SK-N-MC (cell line): ENCODE data around the gene TBC1D14.
A peak's percentile ranks its signal among the peaks of the same experiment; 100 is the strongest.

ENCODE experiments used
- DNase-seq: peaks from one replicate; pipeline ENCODE4 v3.0.0-alpha.2; 2011; ENCODE audit warnings: low read depth, low spot score
- H3K27ac ChIP-seq: fragments of 200-600 bp; sonication (generic); 2 replicates; pipeline ENCODE4 v1.5.1; 2016; ENCODE audit warnings: mixed run types
- H3K36me3 ChIP-seq: fragments of 200-600 bp; sonication (generic); 2 replicates; pipeline ENCODE4 v1.6.1; 2017; ENCODE audit warnings: antibody characterized with exemption, low read length, mixed read lengths; ENCODE audit not compliant: insufficient read depth
- H3K4me3 ChIP-seq: fragments of 200-600 bp; sonication (generic); 2 replicates; pipeline ENCODE4 v1.5.1; 2016
- H3K9ac ChIP-seq: fragments of 200-600 bp; sonication (generic); 2 replicates; pipeline ENCODE4 v1.8.0; 2017; ENCODE audit warnings: mixed run types, mixed read lengths; ENCODE audit not compliant: insufficient read length
- H3K9me3 ChIP-seq: fragments of 200-600 bp; sonication (generic); 2 replicates; pipeline ENCODE4 v1.6.1; 2017; ENCODE audit warnings: low read depth, mild to moderate bottlenecking, antibody characterized with exemption, low read length, moderate library complexity, mixed read lengths
- EZH2 ChIP-seq: fragments of 200-600 bp; sonication (generic); IDR thresholded peaks from one replicate; pipeline ENCODE4 v1.6.1; 2017; ENCODE audit warnings: antibody characterized with exemption
- FOXP2 ChIP-seq: optimal IDR thresholded peaks from 2 replicates; pipeline ENCODE3; 2011; ENCODE audit warnings: mild to moderate bottlenecking, moderate library complexity; ENCODE audit not compliant: insufficient read depth; ENCODE audit errors: extremely low read length, control extremely low read depth
- POLR2AphosphoS5 ChIP-seq: IDR thresholded peaks from 2 replicates; pipeline ENCODE4 v1.6.1; 2012; ENCODE audit warnings: mild to moderate bottlenecking, low read depth, low read length, borderline replicate concordance

Gene TBC1D14

GRCh38 chr4:6986781-6987587 is 77.4 kb downstream of the TBC1D14 start:
- Histone ChIP-seq H3K4me3 (peak overlapping the region; percentile 82), H3K27ac (no peak overlapping the region)
- no peak for DNase-seq

DNA sequence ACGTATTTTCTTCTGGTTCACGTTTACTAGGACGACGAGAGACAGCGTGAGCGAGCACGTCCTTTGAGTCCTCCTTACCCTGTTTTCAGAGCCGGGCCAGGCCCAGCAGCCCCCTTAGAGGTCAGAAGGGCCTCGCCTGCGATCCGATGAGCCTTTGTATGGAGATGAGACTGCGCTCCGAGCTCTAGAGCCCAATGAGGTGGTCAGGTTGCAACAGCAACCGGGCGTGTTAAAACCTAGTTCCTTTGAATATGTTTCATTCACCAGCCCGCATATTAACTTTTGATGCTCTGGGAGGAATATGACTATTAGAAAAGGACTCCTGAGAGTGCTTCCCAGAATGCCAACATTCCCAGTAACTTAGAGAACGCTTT is 77.9 kb downstream of the TBC1D14 start:
- DNase-seq, result no peak
- Histone ChIP-seq H3K4me3 (peak overlapping the region; percentile 82), H3K36me3 (no peaks in the 10 kb centered on the region), H3K27ac (no peak overlapping the region), H3K9me3 (no peaks in the 10 kb centered on the region), H3K9ac (peak overlapping the region; percentile 62)
- TF ChIP-seq POLR2AphosphoS5 (no peak), EZH2 (no peak), FOXP2 (no peak)

More at GRCh38 chr4:6986781-6987587, 77.4 kb downstream of the TBC1D14 start:
- Histone ChIP-seq H3K36me3 (no peaks in the 10 kb centered on the region), H3K9me3 (no peaks in the 10 kb centered on the region), H3K9ac (peak overlapping the region; percentile 70)
- TF ChIP-seq POLR2AphosphoS5 (peak; percentile 18; the same call in 1 of the 2 replicates), EZH2 (no peak), FOXP2 (no peak)

DNA sequence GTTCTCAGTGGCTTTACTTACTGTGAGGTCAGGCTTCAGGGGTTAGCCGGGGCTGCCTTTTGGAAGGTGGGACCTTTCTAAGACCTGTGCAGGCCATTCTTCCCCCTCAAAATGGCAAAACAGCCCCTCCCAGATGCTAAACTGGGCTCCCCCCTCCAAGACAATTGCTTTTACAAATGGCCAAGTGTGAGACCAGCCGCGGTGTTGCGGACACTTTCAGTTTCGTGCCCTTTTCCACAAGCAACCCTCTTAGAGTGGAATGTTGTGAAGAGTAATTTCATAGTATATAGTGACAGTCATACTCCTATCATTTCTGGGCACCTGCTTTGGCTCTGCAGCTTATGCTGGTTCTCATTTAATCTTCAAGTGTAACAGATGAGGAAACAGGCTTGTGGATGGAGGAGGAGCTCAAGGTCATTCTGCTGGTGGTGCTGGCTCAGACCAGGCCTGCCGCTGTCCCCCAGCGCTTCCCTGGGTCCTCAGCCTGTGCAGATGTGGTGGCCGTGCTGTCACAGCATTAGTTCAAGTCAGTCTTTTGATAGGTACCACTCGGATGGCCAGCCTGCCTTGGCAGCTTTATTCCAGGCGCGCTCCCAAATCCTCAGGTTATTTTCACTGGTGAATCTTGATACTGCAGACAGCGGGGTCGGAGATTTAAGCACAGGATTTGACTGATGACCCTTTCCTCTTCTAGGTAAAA is 78.5 kb downstream of the TBC1D14 start:
- Histone ChIP-seq H3K36me3 (no peaks in the 10 kb centered on the region), H3K4me3 (peak overlapping the region; percentile 82), H3K27ac (no peak overlapping the region), H3K9ac (peak overlapping the region; percentile 62), H3K9me3 (no peaks in the 10 kb centered on the region)
- no peak for TF ChIP-seq POLR2AphosphoS5
- no peak for TF ChIP-seq EZH2
- TF ChIP-seq FOXP2, result no peak
- DNase-seq, result no peak

DNA sequence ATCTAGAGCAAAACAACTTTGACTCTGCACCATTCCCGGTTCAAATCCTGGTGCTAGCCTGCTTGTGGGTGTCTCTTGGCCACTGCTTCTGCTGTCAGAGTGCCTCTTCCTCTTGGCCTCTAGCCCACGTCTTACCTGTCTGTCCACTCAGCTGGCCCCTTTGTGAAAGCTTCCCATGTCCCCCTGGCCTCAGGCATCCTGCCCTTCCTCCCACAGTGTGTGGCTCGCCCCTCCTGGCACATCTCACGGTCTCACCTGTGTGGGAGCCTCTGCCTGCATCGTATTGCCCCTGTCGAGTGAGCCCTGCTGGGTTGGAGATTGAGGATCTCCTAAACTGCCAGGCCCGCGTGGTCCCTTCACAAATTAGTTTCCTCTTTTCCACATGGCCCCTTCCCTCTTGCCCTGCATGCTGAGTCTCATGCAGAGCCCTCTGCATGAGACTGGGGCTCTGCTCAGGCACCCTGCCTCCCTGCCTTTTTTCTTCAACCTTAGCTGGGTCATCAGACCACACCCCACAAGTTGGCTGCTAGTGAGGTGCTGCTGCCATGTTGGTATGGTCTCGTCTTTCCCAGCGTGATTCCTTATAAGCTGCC is 79.8 kb downstream of the TBC1D14 start:
- H3K9ac ChIP-seq, result no peak overlapping the region
- no peak overlapping the region for H3K4me3 ChIP-seq
- DNase-seq, result no peak
- TF ChIP-seq POLR2AphosphoS5, result no peak
- no peak for TF ChIP-seq FOXP2
- TF ChIP-seq EZH2, result no peak
- no peaks in the 10 kb centered on the region; the same call in 1 of the 2 replicates for H3K36me3 ChIP-seq
- no peaks in the 10 kb centered on the region for H3K9me3 ChIP-seq
- H3K27ac ChIP-seq, result no peak overlapping the region

DNA sequence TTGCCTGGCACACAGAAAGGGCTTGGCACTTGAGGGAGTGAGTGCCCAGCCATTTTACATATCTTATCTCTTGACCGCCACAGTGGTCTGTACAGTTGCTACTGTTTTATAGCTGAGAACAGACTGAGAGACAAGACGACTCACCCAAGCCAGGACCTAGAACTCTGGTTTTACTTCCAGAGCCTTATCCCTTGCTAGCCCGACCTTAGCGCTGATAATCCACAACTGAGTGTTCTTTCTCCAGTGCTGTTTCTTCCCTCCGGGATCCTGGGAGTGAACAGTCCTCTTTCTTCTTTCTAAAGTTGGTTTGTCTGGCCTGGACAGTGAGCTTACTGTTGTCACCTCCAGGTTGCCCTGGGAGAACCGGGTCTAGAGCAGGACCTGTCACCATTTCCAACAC is 81.0 kb downstream of the TBC1D14 start:
- Histone ChIP-seq H3K9me3 (no peaks in the 10 kb centered on the region), H3K27ac (no peak overlapping the region), H3K36me3 (no peaks in the 10 kb centered on the region; the same call in 1 of the 2 replicates), H3K4me3 (no peak overlapping the region), H3K9ac (no peak overlapping the region)
- no peak for TF ChIP-seq POLR2AphosphoS5
- TF ChIP-seq EZH2, result no peak
- TF ChIP-seq FOXP2, result no peak
- no peak for DNase-seq

- Histone ChIP-seq H3K9me3 (no peaks in the 10 kb centered on the region), H3K4me3 (no peak overlapping the region), H3K36me3 (no peaks in the 10 kb centered on the region; the same call in 1 of the 2 replicates), H3K9ac (no peak overlapping the region), H3K27ac (no peak overlapping the region)
- no peak for TF ChIP-seq EZH2
- no peak for TF ChIP-seq FOXP2
- TF ChIP-seq POLR2AphosphoS5, result no peak
- DNase-seq, result no peak
Observed at GRCh38 chr4:6991249-6991648, 81.6 kb downstream of the TBC1D14 start.

DNA sequence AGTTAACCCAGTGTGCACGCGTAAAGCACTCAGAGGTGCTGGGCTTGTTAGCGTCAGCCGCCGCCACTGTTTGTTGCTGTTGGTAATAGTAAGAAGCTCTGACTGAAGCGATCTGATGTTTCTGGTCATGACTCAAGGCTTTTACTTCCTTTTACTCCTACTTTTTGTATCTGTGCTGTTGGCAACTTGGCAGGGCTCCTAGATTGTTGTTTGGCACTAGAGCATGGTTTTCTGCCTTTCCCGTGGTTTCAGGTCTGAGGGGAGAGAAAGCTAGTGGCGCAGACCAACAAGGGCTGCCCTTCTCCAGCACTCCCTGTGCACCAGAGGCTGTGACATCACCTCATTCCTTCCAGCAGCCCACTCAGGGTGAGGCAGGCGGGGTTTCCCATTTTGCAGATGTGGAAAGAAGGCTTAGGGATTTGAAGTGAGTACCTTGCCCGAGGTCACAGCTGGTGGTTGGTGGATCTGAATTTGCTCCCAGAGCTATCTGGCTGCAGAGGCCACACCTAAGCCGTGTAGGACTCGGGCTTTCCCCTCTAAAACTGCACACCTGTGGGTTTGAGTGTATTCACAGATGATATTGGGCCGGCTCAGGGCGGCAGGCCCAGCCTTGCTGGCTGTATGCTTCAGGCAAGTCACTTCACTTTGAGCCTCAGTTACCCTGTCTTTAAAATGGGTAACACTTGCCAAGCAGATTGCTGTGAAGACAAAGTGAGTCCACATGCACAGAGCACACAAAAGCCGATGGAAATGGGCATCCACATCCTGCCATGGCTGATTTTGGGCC is 82.3 kb downstream of the TBC1D14 start:
- no peak overlapping the region for H3K27ac ChIP-seq
- DNase-seq, result no peak
- no peak for TF ChIP-seq FOXP2
- no peak for TF ChIP-seq EZH2
- no peak for TF ChIP-seq POLR2AphosphoS5

More for the DNA sequence above, 82.3 kb downstream of the TBC1D14 start:
- Histone ChIP-seq H3K36me3 (peaks cover 4% of the 10 kb centered on the region; the same call in 1 of the 2 replicates), H3K9ac (no peak overlapping the region), H3K9me3 (no peaks in the 10 kb centered on the region), H3K4me3 (no peak overlapping the region)
